HepG2 (cell line): Measurements from ENCODE around the gene RALB. TPM values are rescaled to one million over a fixed set of nuclear protein-coding genes. Genes with fewer than 3 reads are reported as not detected.

Source experiments
- IKZF1 ChIP-seq: fragments of 450-650 bp; IDR thresholded peaks from 2 replicates; pipeline ENCODE4 v1.7.1; 2016
- KMT2A ChIP-seq: sonication (generic); formaldehyde crosslinking; IDR thresholded peaks from 2 replicates; pipeline ENCODE4 v1.4.0; 2020; ENCODE audit warnings: missing genetic modification reagents
- MXI1 ChIP-seq: IDR thresholded peaks from 3 replicates; pipeline ENCODE4 v1.6.1; 2012; ENCODE audit warnings: low read depth, low read length, inconsistent platforms, borderline replicate concordance
- POLR2AphosphoS5 ChIP-seq: IDR thresholded peaks from 2 replicates; pipeline ENCODE4 v1.6.1; 2012; ENCODE audit warnings: low read depth, low read length
- SP5 ChIP-seq: IDR thresholded peaks from 2 replicates; pipeline ENCODE4 v1.6.1; 2016; ENCODE audit warnings: low read depth, borderline replicate concordance
- WIZ ChIP-seq: sonication (generic); formaldehyde crosslinking; IDR thresholded peaks from 2 replicates; pipeline ENCODE4 v1.5.1; 2020; ENCODE audit warnings: mild to moderate bottlenecking, missing genetic modification reagents
- ZNF121 ChIP-seq: sonication (generic); formaldehyde crosslinking; IDR thresholded peaks from 2 replicates; pipeline ENCODE4 v1.5.0; 2020; ENCODE audit warnings: mild to moderate bottlenecking, missing genetic modification reagents
- ZNF776 ChIP-seq: sonication (generic); formaldehyde crosslinking; IDR thresholded peaks from 2 replicates; pipeline ENCODE4 v1.4.0; 2020; ENCODE audit warnings: mild to moderate bottlenecking, missing genetic modification reagents
- polyA plus RNA-seq, 8 experiments: library from polyadenylated mRNA; depleted of rRNA in 3 of 8; stranded (reverse) in 7 of 8; unstranded in 1 of 8; fragments of >200 nt; fragmentation: Illumina TruSeq in 4 of 8; extraction: Trizol in 4 of 8; gene quantifications; 2 replicates each; pipeline versions ENCODE4 v1.2.1 to v1.2.3, GENCODE V29; 2011 to 2016; ENCODE audit warnings: low read depth in 4 of 8, missing spikeins in 1 of 8, mixed read lengths in 1 of 8; ENCODE audit not compliant: insufficient read depth in 1 of 8
- total RNA-seq, 5 experiments: library from RNA; depleted of rRNA; stranded (reverse); fragments of >200 nt; fragmentation: Illumina TruSeq; extraction: Trizol; gene quantifications; 2 replicates each; pipeline ENCODE4 v1.2.3, GENCODE V29; 2016; ENCODE audit warnings: low read depth in 1 of 5
- TF ChIP-seq, protein P1 (sequence below): sonication (generic); formaldehyde crosslinking; IDR thresholded peaks from 2 replicates; pipeline ENCODE4 v1.4.0; 2020; ENCODE audit warnings: mild to moderate bottlenecking, missing genetic modification reagents
- TF ChIP-seq, protein P2 (sequence below): sonication (generic); formaldehyde crosslinking; IDR thresholded peaks from 2 replicates; pipeline ENCODE4 v1.5.0; 2020; ENCODE audit warnings: mild to moderate bottlenecking, missing genetic modification reagents, moderate library complexity
- TF ChIP-seq, protein P3 (sequence below): sonication (generic); formaldehyde crosslinking; IDR thresholded peaks from 2 replicates; pipeline ENCODE4 v1.8.1; 2022; ENCODE audit warnings: low read depth, mild to moderate bottlenecking, missing genetic modification reagents
- TF ChIP-seq, protein P4 (sequence below): IDR thresholded peaks from 2 replicates; pipeline ENCODE4 v1.6.1; 2016; ENCODE audit warnings: missing compliant biosample characterization, missing genetic modification reagents, borderline replicate concordance
- TF ChIP-seq, protein P5 (sequence below): sonication (generic); formaldehyde crosslinking; IDR thresholded peaks from 2 replicates; pipeline ENCODE4 v1.8.0; 2022; ENCODE audit warnings: missing genetic modification reagents, mild to moderate bottlenecking, moderate library complexity, borderline replicate concordance

The RALB gene
- total and polyA plus RNA-seq, 2 of the 13 experiments (the other 11 are each of a cell fraction or from before 2014, with no cell fraction given), result 37.8 to 43.2 TPM

DNA sequence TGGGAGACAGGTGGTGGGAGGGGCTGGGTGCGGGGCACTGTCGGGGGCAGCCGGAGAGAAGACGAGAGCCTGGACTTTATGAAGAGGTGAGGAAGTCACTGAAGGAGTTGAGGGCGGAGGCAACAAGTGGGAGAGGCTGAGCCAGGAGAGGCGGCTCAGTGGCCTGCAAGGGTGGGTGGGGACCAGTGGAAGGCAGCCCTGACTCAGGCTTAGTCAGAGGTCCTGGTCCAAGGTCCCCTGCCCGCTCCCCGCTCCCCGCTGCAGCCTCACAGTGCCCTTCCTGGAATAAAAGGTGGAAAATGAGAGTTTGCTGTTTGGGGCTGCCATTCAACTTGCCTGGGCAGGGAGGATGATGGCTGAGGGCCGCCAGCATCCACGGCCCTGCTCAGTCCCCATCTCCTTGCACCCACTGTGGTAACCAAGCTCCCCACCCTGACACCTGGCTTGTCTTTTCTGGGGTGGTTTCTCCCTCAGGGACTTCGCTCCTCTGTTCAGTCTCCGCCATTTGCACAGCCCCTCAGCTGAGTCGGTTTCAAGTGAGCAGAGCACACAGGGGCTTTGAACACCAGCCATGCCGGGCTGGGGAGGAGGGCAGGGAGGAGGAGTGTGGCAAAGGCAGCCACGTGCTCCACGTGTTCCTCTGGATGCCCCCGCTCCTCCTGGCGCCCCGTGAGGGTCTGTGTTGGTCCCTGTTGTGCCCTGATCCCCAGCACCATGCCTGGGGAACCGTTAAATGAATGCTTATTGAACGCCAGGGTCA lies 13.7 kb upstream of the RALB start (continued):
- TF ChIP-seq, protein P1, sequence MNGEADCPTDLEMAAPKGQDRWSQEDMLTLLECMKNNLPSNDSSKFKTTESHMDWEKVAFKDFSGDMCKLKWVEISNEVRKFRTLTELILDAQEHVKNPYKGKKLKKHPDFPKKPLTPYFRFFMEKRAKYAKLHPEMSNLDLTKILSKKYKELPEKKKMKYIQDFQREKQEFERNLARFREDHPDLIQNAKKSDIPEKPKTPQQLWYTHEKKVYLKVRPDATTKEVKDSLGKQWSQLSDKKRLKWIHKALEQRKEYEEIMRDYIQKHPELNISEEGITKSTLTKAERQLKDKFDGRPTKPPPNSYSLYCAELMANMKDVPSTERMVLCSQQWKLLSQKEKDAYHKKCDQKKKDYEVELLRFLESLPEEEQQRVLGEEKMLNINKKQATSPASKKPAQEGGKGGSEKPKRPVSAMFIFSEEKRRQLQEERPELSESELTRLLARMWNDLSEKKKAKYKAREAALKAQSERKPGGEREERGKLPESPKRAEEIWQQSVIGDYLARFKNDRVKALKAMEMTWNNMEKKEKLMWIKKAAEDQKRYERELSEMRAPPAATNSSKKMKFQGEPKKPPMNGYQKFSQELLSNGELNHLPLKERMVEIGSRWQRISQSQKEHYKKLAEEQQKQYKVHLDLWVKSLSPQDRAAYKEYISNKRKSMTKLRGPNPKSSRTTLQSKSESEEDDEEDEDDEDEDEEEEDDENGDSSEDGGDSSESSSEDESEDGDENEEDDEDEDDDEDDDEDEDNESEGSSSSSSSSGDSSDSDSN, result peak; percentile 72; the same call in 1 of the 2 replicates
- TF ChIP-seq, protein P2, sequence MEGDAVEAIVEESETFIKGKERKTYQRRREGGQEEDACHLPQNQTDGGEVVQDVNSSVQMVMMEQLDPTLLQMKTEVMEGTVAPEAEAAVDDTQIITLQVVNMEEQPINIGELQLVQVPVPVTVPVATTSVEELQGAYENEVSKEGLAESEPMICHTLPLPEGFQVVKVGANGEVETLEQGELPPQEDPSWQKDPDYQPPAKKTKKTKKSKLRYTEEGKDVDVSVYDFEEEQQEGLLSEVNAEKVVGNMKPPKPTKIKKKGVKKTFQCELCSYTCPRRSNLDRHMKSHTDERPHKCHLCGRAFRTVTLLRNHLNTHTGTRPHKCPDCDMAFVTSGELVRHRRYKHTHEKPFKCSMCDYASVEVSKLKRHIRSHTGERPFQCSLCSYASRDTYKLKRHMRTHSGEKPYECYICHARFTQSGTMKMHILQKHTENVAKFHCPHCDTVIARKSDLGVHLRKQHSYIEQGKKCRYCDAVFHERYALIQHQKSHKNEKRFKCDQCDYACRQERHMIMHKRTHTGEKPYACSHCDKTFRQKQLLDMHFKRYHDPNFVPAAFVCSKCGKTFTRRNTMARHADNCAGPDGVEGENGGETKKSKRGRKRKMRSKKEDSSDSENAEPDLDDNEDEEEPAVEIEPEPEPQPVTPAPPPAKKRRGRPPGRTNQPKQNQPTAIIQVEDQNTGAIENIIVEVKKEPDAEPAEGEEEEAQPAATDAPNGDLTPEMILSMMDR (CRISPR knock-in tag), result peak; percentile 37
- peak; percentile 61; the same call in 1 of the 2 replicates for TF ChIP-seq SP5 (CRISPR knock-in tag)
- TF ChIP-seq, protein P3, sequence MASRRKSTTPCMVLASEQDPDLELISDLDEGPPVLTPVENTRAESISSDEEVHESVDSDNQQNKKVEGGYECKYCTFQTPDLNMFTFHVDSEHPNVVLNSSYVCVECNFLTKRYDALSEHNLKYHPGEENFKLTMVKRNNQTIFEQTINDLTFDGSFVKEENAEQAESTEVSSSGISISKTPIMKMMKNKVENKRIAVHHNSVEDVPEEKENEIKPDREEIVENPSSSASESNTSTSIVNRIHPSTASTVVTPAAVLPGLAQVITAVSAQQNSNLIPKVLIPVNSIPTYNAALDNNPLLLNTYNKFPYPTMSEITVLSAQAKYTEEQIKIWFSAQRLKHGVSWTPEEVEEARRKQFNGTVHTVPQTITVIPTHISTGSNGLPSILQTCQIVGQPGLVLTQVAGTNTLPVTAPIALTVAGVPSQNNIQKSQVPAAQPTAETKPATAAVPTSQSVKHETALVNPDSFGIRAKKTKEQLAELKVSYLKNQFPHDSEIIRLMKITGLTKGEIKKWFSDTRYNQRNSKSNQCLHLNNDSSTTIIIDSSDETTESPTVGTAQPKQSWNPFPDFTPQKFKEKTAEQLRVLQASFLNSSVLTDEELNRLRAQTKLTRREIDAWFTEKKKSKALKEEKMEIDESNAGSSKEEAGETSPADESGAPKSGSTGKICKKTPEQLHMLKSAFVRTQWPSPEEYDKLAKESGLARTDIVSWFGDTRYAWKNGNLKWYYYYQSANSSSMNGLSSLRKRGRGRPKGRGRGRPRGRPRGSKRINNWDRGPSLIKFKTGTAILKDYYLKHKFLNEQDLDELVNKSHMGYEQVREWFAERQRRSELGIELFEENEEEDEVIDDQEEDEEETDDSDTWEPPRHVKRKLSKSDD (CRISPR knock-in tag), result no peak
- TF ChIP-seq IKZF1, result no peak
- peak; percentile 54; the same call in 1 of the 2 replicates for TF ChIP-seq ZNF121 (CRISPR knock-in tag)
- TF ChIP-seq ZNF776 (CRISPR knock-in tag), result peak; percentile 33; the same call in 1 of the 2 replicates
- TF ChIP-seq WIZ (CRISPR knock-in tag), result peak; percentile 74; the same call in 1 of the 2 replicates
- TF ChIP-seq MXI1, result no peak
- TF ChIP-seq, protein P4, sequence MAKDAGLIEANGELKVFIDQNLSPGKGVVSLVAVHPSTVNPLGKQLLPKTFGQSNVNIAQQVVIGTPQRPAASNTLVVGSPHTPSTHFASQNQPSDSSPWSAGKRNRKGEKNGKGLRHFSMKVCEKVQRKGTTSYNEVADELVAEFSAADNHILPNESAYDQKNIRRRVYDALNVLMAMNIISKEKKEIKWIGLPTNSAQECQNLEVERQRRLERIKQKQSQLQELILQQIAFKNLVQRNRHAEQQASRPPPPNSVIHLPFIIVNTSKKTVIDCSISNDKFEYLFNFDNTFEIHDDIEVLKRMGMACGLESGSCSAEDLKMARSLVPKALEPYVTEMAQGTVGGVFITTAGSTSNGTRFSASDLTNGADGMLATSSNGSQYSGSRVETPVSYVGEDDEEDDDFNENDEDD, result no peak
- TF ChIP-seq POLR2AphosphoS5, result 0 out of 2 replicates have a peak, but pooled peaks have one; percentile 34
- TF ChIP-seq, protein P5, sequence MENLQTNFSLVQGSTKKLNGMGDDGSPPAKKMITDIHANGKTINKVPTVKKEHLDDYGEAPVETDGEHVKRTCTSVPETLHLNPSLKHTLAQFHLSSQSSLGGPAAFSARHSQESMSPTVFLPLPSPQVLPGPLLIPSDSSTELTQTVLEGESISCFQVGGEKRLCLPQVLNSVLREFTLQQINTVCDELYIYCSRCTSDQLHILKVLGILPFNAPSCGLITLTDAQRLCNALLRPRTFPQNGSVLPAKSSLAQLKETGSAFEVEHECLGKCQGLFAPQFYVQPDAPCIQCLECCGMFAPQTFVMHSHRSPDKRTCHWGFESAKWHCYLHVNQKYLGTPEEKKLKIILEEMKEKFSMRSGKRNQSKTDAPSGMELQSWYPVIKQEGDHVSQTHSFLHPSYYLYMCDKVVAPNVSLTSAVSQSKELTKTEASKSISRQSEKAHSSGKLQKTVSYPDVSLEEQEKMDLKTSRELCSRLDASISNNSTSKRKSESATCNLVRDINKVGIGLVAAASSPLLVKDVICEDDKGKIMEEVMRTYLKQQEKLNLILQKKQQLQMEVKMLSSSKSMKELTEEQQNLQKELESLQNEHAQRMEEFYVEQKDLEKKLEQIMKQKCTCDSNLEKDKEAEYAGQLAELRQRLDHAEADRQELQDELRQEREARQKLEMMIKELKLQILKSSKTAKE, result no peak
- no peak for TF ChIP-seq KMT2A (CRISPR knock-in tag)
